GM18858 (cell line): Measurements from ENCODE around the gene BTBD1.
"Not testable (repeated sequence)": the region's sequence is repeated elsewhere in the genome, so short reads cannot be mapped to it uniquely, and the experiment has no call there.

Source experiments
- ATAC-seq: cut with Tn5 transposase; IDR thresholded peaks from one replicate; pipeline ENCODE4 v1.9.1; 2021; ENCODE audit not compliant: unreplicated experiment

BTBD1 gene

DNA sequence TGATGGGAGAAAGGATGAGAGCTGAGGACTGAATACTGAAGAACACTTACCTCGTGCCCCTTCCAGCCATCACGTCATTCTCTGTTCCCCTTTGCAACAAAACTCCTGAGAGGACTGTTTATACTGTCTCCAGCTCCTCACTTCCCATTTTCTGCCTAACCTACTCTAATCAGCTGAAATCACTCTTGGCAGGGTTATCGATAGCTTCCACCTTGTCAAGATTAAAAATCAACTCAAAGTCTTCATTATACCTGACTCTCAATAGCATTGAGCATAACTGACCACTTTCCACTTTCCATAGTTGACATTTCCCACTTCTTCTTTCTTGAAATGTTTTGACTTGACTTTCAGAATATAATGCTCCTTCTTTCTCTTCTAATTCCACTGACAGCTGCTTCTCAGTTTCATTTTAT is 4.3 kb downstream of the BTBD1 start:
- peak; percentile 33 for ATAC-seq

DNA sequence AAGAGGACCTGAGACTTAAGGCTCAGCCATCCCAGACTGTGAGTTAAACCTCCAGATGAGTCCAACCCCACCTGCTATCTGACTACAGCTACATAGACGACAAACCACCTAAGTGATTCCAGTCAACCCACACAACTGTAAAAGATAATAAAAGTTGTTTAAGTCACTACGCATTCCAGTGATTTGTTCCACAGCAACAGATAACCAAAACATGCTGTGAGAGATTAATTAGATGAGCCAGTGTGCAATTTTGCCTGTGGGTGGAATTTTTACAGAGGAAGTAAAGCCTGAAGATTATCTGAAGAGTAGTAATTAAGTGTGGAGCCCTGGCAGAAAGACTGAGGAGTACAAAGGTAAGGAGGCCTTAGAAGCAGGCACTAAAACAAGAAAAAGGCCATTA is 5.4 kb downstream of the BTBD1 start:
- no peak for ATAC-seq

DNA sequence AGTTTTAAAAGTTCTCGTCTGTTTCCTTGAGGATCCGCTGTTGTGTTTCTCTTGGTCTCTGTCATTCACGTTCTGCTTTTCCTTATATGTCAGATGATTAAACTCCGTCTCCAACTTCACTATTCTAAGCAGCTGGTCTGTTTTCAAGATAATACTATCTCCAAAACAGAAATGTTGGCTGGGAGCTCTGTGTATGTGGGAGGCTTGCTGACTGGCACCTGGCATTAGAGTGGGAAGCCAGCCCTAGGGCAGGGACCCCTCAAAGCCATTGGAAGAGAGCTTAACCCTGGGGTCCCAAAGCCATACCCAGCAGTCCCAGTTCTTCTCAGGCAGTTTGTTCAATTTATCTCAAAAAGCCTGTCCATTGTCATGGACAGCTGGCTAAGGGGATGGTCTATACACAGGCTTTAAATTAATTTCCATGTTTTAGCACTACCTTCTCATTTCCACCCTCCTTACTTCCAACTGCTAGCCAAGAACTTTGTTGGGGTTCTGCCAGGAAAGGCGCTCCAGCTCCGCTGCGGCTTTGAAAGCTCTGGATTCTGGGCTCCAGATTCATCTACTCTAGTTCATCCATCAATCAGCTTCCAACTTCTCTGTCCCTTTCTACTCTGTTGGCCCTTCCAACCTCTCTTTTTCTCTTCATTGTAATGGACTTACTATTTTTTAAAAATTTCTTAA is 9.2 kb downstream of the BTBD1 start:
- ATAC-seq, result no peak

DNA sequence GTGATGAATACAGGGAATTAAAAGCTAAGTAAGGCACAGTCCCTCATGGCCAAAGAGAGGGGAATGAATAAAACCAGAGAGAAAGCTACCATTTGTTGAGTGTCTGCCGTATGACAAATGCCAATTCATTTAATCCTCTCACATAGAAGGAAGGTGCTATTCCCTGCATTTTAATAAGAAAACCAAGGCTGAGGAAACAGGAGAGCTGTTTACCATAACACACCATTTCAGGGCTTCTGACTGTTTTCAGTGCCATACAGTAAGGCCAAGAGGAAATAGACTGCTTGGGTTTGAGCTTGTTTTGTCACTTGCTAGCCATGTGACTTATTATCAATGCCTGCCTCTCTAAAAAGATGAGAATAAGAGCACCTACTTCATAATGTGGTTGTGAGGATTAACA is 10.1 kb downstream of the BTBD1 start:
- ATAC-seq, result no peak

DNA sequence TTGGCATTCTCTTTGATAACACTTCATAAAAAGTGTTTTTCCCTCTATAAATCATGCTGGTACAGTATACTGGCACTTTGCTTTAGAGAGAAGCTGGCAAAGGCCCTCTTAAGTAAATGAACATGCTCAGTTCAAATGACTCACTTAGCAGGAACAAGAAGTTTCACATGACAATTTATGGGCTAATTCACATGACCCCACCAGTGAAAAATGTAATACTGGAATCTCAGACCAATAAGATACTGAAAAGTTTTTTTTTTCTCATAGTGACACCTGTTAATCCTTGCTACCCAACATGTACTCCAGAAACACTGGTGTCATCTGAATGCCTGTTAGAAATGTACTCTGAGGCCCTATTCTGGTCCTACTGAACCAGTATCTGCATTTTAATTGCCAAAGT is 13.9 kb downstream of the BTBD1 start:
- no peak for ATAC-seq

DNA sequence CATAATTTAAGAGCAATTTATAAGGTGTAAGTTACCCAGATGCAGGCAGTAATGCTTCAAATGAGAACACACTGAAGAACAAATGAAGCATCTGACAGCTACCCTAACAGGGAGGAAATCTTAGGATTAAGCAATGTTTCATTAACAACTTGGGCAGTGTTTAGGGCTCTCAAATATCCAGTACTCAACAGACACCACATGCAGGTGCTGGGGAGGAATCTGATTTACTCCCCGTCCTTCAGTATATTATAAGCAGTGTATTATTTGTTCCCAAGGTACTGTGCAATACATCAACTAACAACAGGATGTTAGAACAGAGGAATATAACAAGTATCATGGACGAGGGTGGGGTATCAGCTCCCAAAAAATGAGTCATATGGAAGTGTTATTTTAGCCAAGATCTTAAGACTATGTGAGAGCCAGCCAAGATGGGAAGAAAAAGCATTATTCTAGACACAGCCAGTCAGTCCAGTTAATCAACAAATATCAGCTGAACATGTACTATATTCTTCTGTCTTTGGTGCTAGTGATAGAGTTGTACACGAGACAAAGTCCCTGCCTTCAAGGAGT is 20.4 kb downstream of the BTBD1 start:
- no peak for ATAC-seq

DNA sequence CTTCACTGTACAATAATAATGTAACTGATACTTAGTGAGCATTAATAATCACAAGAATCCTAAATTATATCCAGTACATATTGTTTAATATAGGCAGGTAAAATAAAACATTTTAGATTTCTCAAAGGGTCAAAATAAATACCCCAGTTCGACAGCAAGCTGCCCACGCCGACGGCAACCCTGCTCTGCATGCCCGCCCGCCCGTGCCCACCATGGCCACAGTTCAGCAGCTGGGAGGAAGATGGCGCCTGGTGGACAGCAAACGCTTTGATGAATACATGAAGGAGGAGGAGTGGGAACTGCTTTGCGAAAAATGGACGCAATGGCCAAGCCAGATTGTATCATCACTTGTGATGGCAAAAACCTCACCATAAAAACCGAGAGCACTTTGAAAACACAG is 22.9 kb downstream of the BTBD1 start:
- ATAC-seq, result no peak

DNA sequence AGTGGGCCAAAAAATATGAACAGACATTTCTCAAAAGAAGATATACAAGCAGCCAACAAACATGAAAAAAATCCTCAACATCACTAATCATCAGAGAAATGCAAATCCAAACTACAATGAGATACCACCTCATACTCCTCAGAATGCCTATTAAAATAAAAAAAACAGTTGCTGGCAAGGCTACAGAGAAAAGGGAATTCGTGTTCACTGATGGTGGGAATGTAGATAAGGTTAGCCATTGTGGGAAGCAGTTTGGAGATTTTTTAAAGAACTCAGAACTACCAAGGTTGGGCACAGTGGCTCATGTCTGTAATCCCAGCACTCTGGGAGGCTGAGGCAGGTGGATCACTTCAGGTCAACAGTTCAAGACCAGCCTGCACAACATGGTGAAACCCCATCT is 27.8 kb downstream of the BTBD1 start:
- ATAC-seq, result no peak

DNA sequence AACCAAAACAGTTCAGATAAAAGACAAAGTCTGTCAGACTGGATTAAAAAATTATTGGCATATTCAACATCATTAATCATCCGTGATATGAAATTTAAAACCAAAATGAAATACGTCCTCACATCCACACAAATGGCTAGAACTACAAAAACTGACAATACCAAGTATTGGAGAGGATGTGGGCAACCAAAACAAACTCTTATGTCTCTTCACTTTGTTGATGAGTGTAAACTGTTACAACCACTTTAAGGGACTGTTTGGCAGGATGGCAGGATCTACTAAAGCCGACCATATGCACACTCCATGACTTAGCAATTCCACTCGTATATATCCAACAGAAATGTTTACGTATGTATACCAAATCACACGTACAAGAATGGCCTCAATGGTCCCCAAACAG is 30.8 kb downstream of the BTBD1 start:
- ATAC-seq, result no peak

DNA sequence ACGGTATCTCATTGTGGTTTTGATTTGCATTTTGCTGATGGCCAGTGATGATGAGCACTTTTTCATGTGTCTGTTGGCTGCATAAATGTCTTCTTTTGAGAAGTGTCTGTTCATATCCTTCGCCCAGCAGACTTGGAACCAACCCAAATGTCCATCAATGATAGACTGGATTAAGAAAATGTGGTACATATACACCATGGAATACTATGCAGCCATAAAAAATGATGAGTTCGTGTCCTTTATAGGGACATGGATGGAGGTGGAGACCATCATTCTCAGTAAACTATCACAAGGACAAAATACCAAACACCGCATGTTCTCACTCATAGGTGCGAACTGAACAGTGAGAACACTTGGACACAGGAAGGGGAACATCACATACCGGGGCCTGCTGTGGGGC is 35.8 kb downstream of the BTBD1 start:
- ATAC-seq, result not testable (repeated sequence)

DNA sequence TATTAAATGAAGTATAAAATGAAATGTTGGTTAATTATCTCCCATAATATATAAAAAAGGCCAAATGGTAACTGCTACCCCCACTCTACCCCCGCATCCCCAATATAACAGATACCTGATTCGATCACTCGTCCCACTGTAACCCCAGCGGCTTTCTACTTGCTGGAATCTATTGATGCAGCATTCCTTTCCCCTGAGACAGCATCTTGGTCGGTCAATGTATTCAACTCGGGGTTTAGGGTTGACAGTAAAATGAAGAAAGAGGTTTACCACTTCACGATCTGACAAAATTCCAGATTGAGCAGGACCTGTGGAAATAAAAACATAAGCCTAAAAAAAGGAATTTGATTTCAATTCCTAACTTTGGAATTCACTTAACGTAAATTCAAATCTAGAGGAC is 37.0 kb downstream of the BTBD1 start:
- no peak for ATAC-seq

DNA sequence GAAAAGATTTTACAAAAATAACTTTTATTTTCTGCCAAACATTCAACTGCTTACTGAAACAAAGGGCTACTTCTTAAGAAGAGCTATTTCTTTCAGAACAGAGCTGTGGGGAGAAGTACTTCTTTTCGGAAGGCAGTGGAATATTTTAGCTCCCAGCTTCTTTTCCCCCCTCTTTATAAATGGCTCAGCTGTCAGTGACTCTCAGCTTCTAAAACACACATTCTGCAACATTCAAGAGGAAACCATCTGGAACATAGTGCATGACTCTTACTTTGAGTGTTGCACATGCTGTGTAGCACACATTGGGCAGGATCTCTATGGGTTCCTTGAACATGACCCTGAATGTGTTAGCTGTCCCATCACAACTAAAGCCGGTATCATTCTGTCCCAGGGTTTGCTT is 48.6 kb downstream of the BTBD1 start:
- ATAC-seq, result no peak

DNA sequence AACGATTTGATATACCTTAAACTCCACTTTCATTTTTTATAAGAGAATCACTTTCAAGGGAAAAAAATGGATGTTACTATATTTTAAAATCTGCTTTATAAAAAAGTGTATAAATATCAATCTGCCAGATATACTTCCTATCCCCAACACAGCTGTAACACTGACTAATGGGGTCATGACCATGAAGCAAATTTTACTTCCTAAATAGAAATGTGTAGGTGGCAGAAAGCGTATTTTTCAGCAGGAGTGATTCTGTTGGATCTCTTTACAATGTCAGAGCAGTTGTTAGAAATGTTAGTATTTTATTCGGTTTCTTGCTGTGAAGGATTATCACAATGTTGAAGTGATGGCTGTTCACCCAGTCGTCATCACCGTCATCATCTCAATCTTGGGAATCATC is 50.1 kb downstream of the BTBD1 start:
- no peak for ATAC-seq

DNA sequence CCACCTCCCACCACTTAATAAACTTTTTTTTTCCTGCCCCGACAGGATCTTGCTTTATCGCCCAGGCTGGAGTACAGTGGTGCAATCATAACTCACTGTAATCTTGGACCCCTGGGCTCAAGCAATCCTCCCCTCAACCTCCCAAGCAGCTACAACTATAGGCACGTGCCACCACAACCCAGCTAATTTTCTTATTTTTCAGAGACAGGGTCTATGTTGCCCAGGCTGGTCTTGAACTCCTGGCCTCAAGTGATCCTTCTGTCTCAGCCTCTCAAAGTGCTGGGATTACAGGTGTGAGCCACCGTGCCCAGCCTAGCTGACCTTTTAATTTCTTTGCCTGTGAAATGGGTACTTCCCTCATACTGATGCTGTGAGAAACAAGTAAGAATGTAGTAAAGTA is 51.7 kb downstream of the BTBD1 start:
- ATAC-seq, result no peak

DNA sequence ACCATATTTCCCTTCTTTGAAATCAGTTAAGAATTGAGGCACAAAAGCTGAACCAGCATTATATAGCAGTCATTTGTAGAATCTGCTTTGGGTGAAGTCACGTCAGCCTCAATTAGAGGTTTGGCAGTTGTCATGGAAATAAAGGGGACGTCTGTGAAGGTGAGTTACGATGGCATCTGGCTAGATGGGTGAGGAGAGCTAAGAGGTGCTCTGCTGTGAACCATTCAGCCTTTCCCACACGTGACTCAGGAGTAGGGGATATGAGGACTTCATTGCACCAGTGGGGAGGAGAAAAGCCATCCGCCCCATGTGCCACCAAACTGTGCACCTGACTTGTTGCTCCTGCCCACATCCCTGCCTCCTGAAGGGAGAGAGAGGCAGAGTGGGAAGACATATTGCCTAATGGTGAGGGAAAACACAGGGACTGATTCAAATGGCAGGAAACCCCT is 52.8 kb downstream of the BTBD1 start:
- no peak for ATAC-seq

DNA sequence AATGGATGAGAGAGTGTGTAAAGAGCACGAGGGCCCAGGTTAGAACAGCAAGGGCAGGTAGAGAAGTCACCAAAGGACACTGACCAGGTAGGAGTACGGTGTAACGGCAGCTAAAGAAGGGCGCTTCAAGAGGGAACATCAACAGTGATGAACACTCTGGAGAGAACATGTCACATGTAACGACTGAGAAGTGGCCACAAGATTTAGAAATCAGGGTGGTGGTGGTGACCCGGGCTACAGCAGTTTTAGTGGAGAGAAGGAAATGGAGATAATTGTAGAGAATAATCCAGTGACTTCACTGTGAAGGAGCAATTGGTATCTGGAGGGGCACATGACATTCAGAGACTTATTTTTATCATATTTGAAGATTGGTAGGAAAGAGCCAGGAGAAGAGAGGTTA is 54.4 kb downstream of the BTBD1 start:
- ATAC-seq, result no peak

DNA sequence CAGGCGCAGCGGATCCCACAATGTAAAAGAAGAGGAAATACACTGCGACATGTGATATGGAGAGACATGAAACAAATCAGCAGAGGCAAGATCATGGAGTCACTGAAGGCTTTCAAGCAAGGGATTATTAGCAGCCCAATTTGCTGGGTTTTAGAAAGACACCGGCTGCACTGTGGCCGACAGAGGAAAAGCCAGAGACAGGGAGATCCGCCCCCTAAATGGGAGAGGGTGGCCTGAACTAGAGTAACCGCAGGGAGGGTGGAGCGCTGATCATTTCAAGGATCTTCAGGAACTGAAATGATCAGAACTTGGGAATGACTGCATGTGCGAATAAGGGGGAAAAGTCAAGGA is 55.0 kb downstream of the BTBD1 start:
- no peak for ATAC-seq

DNA sequence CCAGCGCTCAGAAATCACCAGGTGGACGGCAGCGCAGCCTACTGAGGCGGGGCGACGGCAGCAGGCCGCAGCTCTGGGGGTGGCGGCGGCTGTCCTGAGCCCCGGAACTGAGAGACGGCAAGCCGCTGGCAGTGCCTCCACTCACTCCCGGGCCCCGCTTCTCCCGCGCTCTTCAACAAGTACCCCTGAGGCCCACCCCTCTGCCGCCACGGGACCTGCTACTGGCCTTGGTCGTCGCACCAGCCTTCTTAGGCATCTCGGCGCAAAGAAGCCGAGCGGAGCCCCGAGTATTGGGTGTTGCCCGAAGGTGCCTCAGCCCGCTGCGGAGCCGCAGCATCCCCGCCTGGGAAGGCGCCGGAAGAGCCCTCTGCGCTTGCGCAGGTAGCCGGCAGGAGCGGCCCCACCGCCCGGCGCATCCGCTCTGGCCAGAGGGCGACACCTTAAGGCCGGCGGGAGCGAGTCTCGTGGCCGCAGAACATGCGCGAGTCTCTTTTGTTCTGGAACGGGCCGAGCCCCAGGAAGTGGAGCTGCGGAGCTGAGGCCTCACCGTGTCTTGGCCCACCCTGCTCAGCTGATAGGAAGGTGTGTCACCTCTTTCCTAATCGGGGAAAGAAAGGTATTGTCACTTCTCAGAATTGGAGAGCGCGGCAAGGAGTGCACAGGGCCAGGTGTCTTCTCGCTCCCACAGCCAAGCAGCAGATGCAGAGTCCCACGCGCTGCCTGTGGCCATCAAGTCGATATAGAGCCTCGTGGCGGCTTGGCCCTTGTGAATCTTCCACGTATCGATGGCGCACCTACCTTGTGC is 55.6 kb downstream of the BTBD1 start, which contains the start of gene C15orf40:
TSS of gene C15orf40 (minus strand) at position 369 of the 805 bp plus-strand sequence. CDS start at position 337, 32 bp downstream.
- peak; percentile 82 for ATAC-seq

DNA sequence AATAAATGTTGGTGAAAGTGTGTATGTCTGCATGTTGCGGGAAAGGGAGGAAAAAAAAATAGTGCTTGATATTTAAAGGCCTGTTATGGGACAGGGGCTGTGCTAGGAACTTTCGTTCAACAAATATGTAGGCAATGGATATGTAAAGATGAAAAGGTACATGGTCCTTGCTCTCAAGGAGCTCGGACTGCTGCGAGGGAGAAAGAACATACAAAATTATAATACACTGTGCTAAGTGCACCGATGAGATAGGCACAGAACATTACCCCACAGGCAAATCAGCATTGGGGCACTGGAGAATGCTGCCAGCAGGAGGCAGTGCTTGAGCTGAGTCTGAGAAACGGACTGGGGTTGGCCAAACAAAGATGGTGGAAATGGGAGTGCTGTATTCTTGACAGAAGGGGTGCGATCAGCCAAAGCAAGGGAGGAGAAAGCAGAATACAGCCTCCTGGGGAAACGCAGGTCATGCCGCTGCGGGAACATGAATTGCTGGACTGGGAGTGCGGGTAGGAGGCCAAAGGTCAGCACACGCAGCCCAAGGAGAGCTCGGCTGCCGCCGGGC is 56.3 kb downstream of the BTBD1 start:
- peak; percentile 45 for ATAC-seq

DNA sequence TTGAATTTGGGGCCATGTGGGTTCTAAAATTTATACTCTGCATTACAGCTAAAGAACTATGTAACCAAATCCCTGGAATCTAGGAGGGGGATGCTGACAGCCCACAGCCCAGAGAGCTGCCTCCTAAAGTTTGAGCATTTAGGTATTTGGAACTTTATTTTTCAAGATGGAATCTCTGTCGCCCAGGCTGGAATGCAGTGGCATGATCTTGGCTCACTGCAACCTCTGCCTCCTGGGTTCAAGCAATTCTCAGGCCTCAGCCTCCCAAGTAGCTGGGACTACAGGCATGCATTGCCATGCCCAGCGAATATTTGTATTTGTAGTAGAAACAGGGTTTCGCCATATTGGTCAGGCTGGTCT is 66.4 kb downstream of the BTBD1 start:
- not testable (repeated sequence) for ATAC-seq

DNA sequence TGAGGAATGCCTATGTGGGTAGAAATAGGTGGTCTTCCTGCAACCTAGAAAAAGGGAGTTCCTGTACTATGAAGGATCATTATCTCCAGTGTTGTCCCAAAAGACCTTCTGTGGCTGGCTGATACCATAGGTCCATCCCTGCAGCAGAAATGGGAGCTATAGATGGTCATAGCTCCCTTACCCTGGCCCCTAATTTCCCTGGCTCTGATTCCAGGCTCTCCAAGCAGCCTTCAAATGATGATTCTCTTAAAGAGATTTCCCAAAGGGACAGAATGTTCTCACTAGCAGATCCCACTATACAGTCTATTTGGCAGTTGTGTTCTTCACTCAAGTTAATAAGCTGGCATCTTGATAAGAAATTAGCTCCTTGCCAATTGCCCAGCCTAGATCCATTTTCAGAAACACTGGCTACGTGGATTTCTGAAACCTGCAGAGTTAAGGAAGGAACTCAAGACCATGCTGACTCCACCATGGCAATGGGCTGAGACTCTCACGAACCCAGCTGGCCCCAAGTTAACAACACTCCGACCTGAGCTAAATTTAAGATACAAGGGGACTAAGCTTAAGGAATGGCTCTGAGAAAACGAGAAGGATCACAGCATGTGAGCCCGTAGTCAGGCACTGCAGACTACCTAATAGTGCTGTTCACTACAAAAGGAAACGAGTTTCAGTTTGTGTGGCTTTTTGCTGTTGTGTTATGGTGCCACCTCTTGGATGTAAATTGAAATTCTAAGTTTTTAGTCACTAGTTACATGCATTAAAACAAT is 67.0 kb downstream of the BTBD1 start:
- ATAC-seq, result no peak
